NB4 (cell line): ENCODE data around the gene OPRD1.

Experiments
- CTCF ChIP-seq: IDR thresholded peaks from one replicate; pipeline ENCODE4 v1.5.1; 2012; ENCODE audit warnings: low read depth, low read length
- MAX ChIP-seq: IDR thresholded peaks from 2 replicates; pipeline ENCODE4 v1.6.1; 2011; ENCODE audit warnings: low read depth, low read length
- MYC ChIP-seq: IDR thresholded peaks from 2 replicates; pipeline ENCODE4 v1.6.1; 2011; ENCODE audit warnings: low read depth, low read length
- POLR2A ChIP-seq: IDR thresholded peaks from 2 replicates; pipeline ENCODE4 v1.6.1; 2011; ENCODE audit warnings: mild to moderate bottlenecking; ENCODE audit not compliant: insufficient read length; ENCODE audit errors: extremely low read depth

GRCh38 chr1:28899267-28899666 is 87.3 kb downstream of the OPRD1 start:
- TF ChIP-seq CTCF, result no peak
- no peak for TF ChIP-seq MAX
- TF ChIP-seq MYC, result no peak
- TF ChIP-seq POLR2A, result no peak
